PFSK-1 (cell line): Measurements from ENCODE around the gene CGREF1.

ENCODE experiments used
- POLR2AphosphoS5 ChIP-seq: IDR thresholded peaks from 2 replicates; pipeline ENCODE4 v1.6.1; 2012; ENCODE audit warnings: low read depth, mild to moderate bottlenecking, control low read depth, low read length, moderate library complexity
- REST ChIP-seq, 2 experiments: IDR thresholded peaks; 2 replicates each; pipeline versions ENCODE4 v1.6.1 to v1.8.0; 2011 to 2012; ENCODE audit warnings: low read depth in 2 of 2, low read length in 2 of 2, control low read depth in 1 of 2, inconsistent platforms in 1 of 2, mild to moderate bottlenecking in 1 of 2, moderate library complexity in 1 of 2; ENCODE audit not compliant: insufficient read depth in 1 of 2

DNA sequence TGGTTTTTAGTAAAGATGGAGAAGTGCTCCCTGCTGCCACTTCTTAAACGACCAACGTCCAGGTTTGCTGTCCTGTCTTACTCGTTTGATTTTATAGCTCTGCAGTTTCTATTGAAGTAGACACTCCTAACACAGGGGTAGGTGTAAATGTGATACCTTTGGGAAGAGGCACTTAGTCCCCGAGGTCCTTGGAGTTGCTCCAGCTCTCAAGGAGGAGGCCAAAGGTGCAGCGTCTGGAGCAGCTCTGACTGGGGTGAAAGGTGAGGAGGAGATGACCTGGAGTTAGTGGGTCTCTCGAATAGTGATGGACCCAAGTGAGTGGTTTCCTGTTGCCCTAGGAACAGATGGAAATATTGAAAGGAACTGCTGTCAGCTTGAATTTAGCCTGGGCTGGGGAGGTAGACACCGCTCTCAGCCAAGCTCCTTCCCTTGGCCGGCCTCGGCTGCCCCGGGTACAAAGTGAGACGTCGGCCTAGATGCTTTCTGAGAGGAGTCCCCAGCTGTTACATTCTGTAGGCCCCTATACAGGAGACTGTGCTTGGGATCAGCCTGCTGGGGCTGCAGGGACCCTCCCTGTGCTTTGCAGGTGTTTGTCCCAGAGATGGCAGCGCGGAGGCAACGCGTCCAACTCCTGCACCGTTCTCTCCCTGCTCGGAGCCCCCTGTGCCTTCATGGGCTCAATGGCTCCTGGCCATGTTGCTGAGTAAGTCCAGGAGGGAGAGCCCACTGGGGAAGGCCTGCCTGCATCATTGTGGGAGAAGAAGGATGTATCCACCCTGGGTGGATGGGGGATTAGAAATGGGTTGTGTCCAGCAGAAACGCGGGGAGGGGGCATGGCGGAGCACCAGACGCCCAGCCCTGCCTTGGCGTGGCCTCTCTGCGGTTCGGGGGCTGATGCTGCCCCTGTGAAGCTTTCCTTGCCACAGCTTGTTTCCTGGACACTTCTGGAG, 26.9 kb downstream of the CGREF1 start:
- TF ChIP-seq REST (IDR thresholded peaks at IDR 0.05; ENCODE audit: insufficient read depth in 1 of 2, low read depth in 2 of 2, low read length in 2 of 2) = no peak
- TF ChIP-seq POLR2AphosphoS5 = no peak
